Fibroblast of the aortic adventitia (primary cell): Measurements from ENCODE around the gene SPDYE4. TPM values are rescaled to one million over a fixed set of nuclear protein-coding genes. Genes with fewer than 3 reads are reported as not detected.

ENCODE experiments used
- DNase-seq: peaks from one replicate; pipeline ENCODE4 v3.0.0-alpha.2; 2010; ENCODE audit warnings: low read depth
- H3K4me3 ChIP-seq: 2 replicates; pipeline ENCODE4 v1.5.1; 2011; ENCODE audit warnings: low read depth, mild to moderate bottlenecking, control low read depth, low read length, moderate library complexity
- total RNA-seq: library from RNA; depleted of rRNA; stranded (reverse); fragments of >200 nt; gene quantifications from 2 replicates; pipeline ENCODE4 v1.2.3, GENCODE V29; 2012; ENCODE audit warnings: low replicate concordance
- TF ChIP-seq, protein P1 (sequence below): IDR thresholded peaks from 2 replicates; pipeline ENCODE4 v1.5.1; 2011; ENCODE audit warnings: mild to moderate bottlenecking, low read length, control low read depth, inconsistent platforms; ENCODE audit not compliant: insufficient read depth

SPDYE4 gene
- total RNA-seq, 1 donor, result not detected

DNA sequence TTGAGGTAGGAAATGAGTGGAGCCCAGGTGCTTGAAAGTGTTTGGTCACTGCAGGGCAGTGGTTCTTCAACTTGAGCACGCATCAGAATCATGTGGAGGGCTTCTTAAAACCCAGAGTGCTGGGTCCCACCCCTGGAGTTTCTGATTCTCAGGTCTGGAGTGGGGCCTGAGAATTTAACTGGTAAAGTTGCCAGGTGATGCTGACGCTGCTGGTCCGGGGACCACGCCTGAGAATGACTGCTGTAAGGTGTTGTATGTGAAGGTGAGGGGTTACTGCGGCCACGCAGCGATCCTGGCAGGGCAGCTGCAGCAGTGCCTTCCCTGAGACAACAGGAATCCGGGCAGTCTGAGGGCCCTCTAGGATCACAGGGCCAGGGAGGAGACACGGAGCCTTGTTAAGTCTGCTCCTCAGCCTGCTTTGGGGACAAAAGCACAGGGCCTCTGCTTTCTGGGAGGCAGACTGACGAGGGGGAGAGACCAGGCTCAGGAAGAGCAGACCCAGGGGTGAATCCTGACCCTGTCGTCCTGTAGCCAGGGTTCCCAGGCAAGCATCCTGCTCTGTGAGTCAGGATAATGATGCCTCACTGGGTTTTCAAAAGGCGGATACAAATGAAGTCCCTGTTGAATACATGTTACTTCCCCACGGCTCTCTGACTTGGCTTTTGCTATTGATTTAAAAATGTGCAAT lies 30.0 kb downstream of the SPDYE4 start:
- peak; percentile 36 for DNase-seq
- H3K4me3 ChIP-seq, result no peak overlapping the region
- TF ChIP-seq, protein P1, sequence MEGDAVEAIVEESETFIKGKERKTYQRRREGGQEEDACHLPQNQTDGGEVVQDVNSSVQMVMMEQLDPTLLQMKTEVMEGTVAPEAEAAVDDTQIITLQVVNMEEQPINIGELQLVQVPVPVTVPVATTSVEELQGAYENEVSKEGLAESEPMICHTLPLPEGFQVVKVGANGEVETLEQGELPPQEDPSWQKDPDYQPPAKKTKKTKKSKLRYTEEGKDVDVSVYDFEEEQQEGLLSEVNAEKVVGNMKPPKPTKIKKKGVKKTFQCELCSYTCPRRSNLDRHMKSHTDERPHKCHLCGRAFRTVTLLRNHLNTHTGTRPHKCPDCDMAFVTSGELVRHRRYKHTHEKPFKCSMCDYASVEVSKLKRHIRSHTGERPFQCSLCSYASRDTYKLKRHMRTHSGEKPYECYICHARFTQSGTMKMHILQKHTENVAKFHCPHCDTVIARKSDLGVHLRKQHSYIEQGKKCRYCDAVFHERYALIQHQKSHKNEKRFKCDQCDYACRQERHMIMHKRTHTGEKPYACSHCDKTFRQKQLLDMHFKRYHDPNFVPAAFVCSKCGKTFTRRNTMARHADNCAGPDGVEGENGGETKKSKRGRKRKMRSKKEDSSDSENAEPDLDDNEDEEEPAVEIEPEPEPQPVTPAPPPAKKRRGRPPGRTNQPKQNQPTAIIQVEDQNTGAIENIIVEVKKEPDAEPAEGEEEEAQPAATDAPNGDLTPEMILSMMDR, result no peak

GRCh38 chr17:8726941-8727555 lies 31.3 kb downstream of the SPDYE4 start:
- TF ChIP-seq, protein P1, result no peak
- peak; percentile 46 for DNase-seq
- no peak overlapping the region for H3K4me3 ChIP-seq

GRCh38 chr17:8725881-8726876 lies 32.2 kb downstream of the SPDYE4 start:
- no peak overlapping the region for H3K4me3 ChIP-seq
- TF ChIP-seq, protein P1, result no peak
- no peak for DNase-seq

GRCh38 chr17:8724451-8724850 lies 33.9 kb downstream of the SPDYE4 start:
- H3K4me3 ChIP-seq, result no peak overlapping the region
- no peak for DNase-seq
- TF ChIP-seq, protein P1, result no peak

DNA sequence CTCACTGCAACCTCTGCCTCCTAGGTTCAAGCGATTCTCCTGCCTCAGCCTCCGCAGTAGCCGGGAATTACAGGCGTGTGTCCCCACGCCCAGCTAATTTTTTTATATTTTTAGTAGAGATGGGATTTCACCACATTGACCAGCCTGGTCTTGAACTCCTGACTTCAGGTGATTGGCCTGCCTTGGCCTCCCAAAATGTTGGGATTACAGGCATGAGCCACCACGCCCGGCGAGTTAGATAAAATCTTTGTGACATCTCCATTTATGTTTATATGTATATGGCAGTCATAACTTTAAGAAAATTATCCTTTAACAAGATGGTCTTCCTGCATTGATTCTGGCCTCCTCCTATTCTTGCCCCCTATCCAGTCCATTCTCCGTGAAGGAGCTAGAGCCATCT lies 37.8 kb downstream of the SPDYE4 start:
- no peak overlapping the region for H3K4me3 ChIP-seq
- TF ChIP-seq, protein P1, result no peak
- DNase-seq, result no peak

DNA sequence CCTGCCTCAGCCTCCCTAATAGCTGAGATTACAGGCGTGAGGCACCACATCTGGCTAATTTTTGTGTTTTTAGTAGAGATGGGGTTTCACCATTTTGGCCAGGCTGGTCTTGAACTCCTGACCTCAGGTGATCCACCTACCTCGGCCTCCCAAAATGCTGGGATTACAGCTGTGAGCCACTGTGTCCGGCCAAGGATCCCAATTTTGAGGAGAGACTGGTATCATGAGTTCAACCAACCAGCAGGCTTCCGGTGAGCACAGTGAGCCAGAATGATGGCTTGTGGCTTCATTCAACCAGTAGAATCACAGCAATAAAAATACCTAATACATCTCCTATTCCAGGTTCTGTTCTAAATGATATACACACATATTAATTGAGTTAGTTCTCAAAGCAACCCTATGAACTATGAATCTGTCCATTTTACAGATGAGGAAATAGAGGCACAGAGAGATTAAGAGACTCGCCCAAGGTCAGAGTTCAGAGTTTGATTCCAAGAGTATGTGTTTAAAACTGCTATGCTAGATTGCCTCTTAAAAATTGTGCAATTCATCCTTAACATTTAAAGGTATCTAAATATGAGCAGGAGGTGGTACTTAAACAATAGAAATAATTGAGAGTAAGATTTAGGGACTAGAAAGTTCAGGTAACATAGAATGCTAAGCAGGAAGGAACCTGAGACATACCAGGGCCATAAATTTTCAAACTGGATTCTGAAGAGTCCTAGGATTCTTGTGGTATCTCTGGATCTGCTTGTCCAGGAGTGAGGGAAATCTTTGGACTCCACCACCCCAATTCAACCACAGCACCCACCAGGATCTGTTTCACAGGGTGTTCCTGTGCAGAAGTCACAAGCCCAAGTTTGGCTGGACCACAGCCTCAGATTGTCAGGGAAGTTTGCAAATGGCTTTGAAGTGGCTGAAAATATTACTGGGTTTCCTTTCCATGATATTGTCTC lies 38.8 kb downstream of the SPDYE4 start:
- DNase-seq, result no peak

More for the DNA sequence above, 38.8 kb downstream of the SPDYE4 start:
- TF ChIP-seq, protein P1, result no peak
- H3K4me3 ChIP-seq, result no peak overlapping the region
